Measurements from ENCODE around the gene CD300A.
A peak's percentile ranks its signal among the peaks of the same experiment; 100 is the strongest.

DNA sequence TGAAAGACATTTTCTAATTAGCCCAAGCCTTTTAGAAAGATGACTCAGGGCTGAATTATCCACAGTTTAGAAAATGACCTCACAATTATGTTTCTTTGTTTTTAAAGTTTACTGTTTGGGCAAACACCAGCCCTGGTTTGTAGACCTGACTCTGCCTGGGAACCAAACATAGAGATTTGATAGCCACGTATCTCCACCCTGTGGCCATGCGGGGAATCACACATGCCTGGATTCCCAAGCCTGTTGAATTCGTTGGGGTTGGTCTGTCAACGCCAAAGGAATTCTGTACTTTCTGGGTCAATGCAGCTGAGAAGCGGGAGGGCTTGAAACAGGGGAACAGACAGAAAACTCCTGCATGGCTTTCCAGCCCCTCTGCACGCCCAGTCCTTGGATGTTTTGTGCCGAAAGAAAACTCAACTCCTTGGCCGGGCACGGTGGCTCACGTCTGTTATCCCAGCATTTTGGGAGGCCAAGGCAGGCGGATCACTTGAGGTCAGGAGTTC lies 26.9 kb downstream of the CD300A start:
- TF ChIP-seq, protein P1, sequence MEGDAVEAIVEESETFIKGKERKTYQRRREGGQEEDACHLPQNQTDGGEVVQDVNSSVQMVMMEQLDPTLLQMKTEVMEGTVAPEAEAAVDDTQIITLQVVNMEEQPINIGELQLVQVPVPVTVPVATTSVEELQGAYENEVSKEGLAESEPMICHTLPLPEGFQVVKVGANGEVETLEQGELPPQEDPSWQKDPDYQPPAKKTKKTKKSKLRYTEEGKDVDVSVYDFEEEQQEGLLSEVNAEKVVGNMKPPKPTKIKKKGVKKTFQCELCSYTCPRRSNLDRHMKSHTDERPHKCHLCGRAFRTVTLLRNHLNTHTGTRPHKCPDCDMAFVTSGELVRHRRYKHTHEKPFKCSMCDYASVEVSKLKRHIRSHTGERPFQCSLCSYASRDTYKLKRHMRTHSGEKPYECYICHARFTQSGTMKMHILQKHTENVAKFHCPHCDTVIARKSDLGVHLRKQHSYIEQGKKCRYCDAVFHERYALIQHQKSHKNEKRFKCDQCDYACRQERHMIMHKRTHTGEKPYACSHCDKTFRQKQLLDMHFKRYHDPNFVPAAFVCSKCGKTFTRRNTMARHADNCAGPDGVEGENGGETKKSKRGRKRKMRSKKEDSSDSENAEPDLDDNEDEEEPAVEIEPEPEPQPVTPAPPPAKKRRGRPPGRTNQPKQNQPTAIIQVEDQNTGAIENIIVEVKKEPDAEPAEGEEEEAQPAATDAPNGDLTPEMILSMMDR (IDR thresholded peaks at IDR 0.05; ENCODE audit: low read depth, low read length, missing input control) = peak; percentile 98
- TF ChIP-seq TAF1 (conservative IDR thresholded peaks at IDR 0.05) (no peak), JUND (IDR thresholded peaks at IDR 0.05) (no peak)
- TF ChIP-seq, protein P2, sequence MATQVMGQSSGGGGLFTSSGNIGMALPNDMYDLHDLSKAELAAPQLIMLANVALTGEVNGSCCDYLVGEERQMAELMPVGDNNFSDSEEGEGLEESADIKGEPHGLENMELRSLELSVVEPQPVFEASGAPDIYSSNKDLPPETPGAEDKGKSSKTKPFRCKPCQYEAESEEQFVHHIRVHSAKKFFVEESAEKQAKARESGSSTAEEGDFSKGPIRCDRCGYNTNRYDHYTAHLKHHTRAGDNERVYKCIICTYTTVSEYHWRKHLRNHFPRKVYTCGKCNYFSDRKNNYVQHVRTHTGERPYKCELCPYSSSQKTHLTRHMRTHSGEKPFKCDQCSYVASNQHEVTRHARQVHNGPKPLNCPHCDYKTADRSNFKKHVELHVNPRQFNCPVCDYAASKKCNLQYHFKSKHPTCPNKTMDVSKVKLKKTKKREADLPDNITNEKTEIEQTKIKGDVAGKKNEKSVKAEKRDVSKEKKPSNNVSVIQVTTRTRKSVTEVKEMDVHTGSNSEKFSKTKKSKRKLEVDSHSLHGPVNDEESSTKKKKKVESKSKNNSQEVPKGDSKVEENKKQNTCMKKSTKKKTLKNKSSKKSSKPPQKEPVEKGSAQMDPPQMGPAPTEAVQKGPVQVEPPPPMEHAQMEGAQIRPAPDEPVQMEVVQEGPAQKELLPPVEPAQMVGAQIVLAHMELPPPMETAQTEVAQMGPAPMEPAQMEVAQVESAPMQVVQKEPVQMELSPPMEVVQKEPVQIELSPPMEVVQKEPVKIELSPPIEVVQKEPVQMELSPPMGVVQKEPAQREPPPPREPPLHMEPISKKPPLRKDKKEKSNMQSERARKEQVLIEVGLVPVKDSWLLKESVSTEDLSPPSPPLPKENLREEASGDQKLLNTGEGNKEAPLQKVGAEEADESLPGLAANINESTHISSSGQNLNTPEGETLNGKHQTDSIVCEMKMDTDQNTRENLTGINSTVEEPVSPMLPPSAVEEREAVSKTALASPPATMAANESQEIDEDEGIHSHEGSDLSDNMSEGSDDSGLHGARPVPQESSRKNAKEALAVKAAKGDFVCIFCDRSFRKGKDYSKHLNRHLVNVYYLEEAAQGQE (IDR thresholded peaks at IDR 0.05) = no peak

Measured in liver (tissue), 3 donors.